Eye (tissue), 1 donor: ENCODE data around the gene NIPAL4.
"Not testable (repeated sequence)": the region's sequence is repeated elsewhere in the genome, so short reads cannot be mapped to it uniquely, and the experiment has no call there.

Source experiments
- DNase-seq: peaks from one replicate; pipeline ENCODE4 v3.0.0-alpha.2; 2015

The NIPAL4 gene

GRCh38 chr5:157459715-157460599 is at the start of gene NIPAL4:
Gene NIPAL4 (plus strand): TSS chr5:157460213. CDS start chr5:157460321, 108 bp downstream.
- DNase-seq: peak; percentile 46

GRCh38 chr5:157415838-157416237 is 44.2 kb upstream of the NIPAL4 start:
- no peak for DNase-seq

GRCh38 chr5:157419521-157419920 is 40.5 kb upstream of the NIPAL4 start:
- not testable (repeated sequence) for DNase-seq

- DNase-seq: not testable (repeated sequence)
Measured at GRCh38 chr5:157429920-157430319, 30.1 kb upstream of the NIPAL4 start.

GRCh38 chr5:157431544-157432200 is 28.3 kb upstream of the NIPAL4 start:
- DNase-seq: peak; percentile 84

GRCh38 chr5:157434096-157434495 is 25.9 kb upstream of the NIPAL4 start:
- DNase-seq: no peak

- peak; percentile 81 for DNase-seq
Measured at GRCh38 chr5:157443041-157443549, 16.9 kb upstream of the NIPAL4 start.

GRCh38 chr5:157444224-157444623 is 15.8 kb upstream of the NIPAL4 start:
- DNase-seq: no peak

- no peak for DNase-seq
Measured at GRCh38 chr5:157445745-157446411, 14.1 kb upstream of the NIPAL4 start.

GRCh38 chr5:157446412-157446935 is 13.5 kb upstream of the NIPAL4 start:
- DNase-seq: no peak

GRCh38 chr5:157447201-157447637 is 12.8 kb upstream of the NIPAL4 start:
- no peak for DNase-seq

- DNase-seq: no peak
Measured at GRCh38 chr5:157449011-157449723, 10.8 kb upstream of the NIPAL4 start.

- no peak for DNase-seq
Measured at GRCh38 chr5:157450024-157450423, 10.0 kb upstream of the NIPAL4 start.

- DNase-seq: no peak
Measured at GRCh38 chr5:157451806-157452205, 8.2 kb upstream of the NIPAL4 start.

GRCh38 chr5:157454273-157454672 is 5.7 kb upstream of the NIPAL4 start:
- DNase-seq: no peak

- DNase-seq: no peak
Measured at GRCh38 chr5:157455057-157455456, 5.0 kb upstream of the NIPAL4 start.

GRCh38 chr5:157456301-157456700 is 3.7 kb upstream of the NIPAL4 start:
- DNase-seq: no peak

GRCh38 chr5:157457391-157457790 is 2.6 kb upstream of the NIPAL4 start:
- DNase-seq: no peak

- DNase-seq: no peak
Measured at GRCh38 chr5:157458835-157459234, 1.2 kb upstream of the NIPAL4 start.

GRCh38 chr5:157460921-157461792 is 1.1 kb downstream of the NIPAL4 start:
- DNase-seq: no peak

- DNase-seq: no peak
Measured at GRCh38 chr5:157463081-157463480, 3.1 kb downstream of the NIPAL4 start.
